IPS-11a (cell line): ENCODE measurements around the gene ATAD2B.
"Not testable (repeated sequence)": the region's sequence is repeated elsewhere in the genome, so short reads cannot be mapped to it uniquely, and the experiment has no call there.

Experiments used
- H3K4me3 ChIP-seq: one replicate; pipeline ENCODE4 v1.5.1; 2013; ENCODE audit warnings: low read depth, low read length, control low read depth

ATAD2B gene

GRCh38 chr2:23794234-23794633 is 132.7 kb downstream of the ATAD2B start:
- no peak overlapping the region for H3K4me3 ChIP-seq

GRCh38 chr2:23793476-23793875 is 133.4 kb downstream of the ATAD2B start:
- no peak overlapping the region for H3K4me3 ChIP-seq

- no peak overlapping the region for H3K4me3 ChIP-seq
Measured at GRCh38 chr2:23791030-23791429, 135.9 kb downstream of the ATAD2B start.

GRCh38 chr2:23789012-23789411 is 137.9 kb downstream of the ATAD2B start:
- H3K4me3 ChIP-seq: no peak overlapping the region

- H3K4me3 ChIP-seq: no peak overlapping the region
Measured at GRCh38 chr2:23788100-23788499, 138.8 kb downstream of the ATAD2B start.

- H3K4me3 ChIP-seq: no peak overlapping the region
Measured at GRCh38 chr2:23784971-23785370, 142.0 kb downstream of the ATAD2B start.

GRCh38 chr2:23782646-23783045 is 144.3 kb downstream of the ATAD2B start:
- H3K4me3 ChIP-seq: no peak overlapping the region

- no peak overlapping the region for H3K4me3 ChIP-seq
Measured at GRCh38 chr2:23782126-23782525, 144.8 kb downstream of the ATAD2B start.

- H3K4me3 ChIP-seq: not testable (repeated sequence)
Measured at GRCh38 chr2:23780465-23780864, 146.5 kb downstream of the ATAD2B start.

- H3K4me3 ChIP-seq: no peak overlapping the region
Measured at GRCh38 chr2:23777826-23778225, 149.1 kb downstream of the ATAD2B start.

GRCh38 chr2:23776021-23776420 is 150.9 kb downstream of the ATAD2B start:
- H3K4me3 ChIP-seq: no peak overlapping the region

- H3K4me3 ChIP-seq: no peak overlapping the region
Measured at GRCh38 chr2:23772684-23773083, 154.2 kb downstream of the ATAD2B start.

GRCh38 chr2:23772056-23772455 is 154.9 kb downstream of the ATAD2B start:
- H3K4me3 ChIP-seq: no peak overlapping the region

- no peak overlapping the region for H3K4me3 ChIP-seq
Measured at GRCh38 chr2:23769364-23769763, 157.6 kb downstream of the ATAD2B start.

GRCh38 chr2:23767876-23768621 is 158.9 kb downstream of the ATAD2B start:
- no peak overlapping the region for H3K4me3 ChIP-seq

GRCh38 chr2:23762141-23762540 is 164.8 kb downstream of the ATAD2B start:
- H3K4me3 ChIP-seq: no peak overlapping the region

GRCh38 chr2:23761638-23762037 is 165.3 kb downstream of the ATAD2B start:
- H3K4me3 ChIP-seq: no peak overlapping the region

GRCh38 chr2:23760736-23761135 is 166.2 kb downstream of the ATAD2B start:
- no peak overlapping the region for H3K4me3 ChIP-seq

- H3K4me3 ChIP-seq: no peak overlapping the region
Measured at GRCh38 chr2:23757686-23758433, 169.1 kb downstream of the ATAD2B start.

GRCh38 chr2:23756593-23757292 is 170.2 kb downstream of the ATAD2B start:
- no peak overlapping the region for H3K4me3 ChIP-seq

- H3K4me3 ChIP-seq: no peak overlapping the region
Measured at GRCh38 chr2:23754970-23755369, 172.0 kb downstream of the ATAD2B start.
